ENCODE data around the gene DGKD. TPM values are rescaled to one million over a fixed set of nuclear protein-coding genes. Genes with fewer than 3 reads are reported as not detected.
A peak's percentile ranks its signal among the peaks of the same experiment; 100 is the strongest.

Gene DGKD
- total and polyA plus RNA-seq, 7 donors = 59.4 to 365 (median 173) TPM

GRCh38 chr2:233469261-233470010 is 115.1 kb downstream of the DGKD start:
- Histone ChIP-seq H3K36me3 (ENCODE audit: insufficient read depth in 1 of 2, low read depth in 1 of 2) (peaks cover 10 to 96% of the 10 kb centered on the region in 2 donors), H3K27me3 (ENCODE audit: insufficient read depth in 3 of 3, low read length in 2 of 3) (no peaks in the 10 kb centered on the region), H3K4me3 (no peak overlapping the region), H3K9me3 (no peaks in the 10 kb centered on the region), H3K27ac (peak overlapping the region; percentile 76), H3K4me1 (peaks cover 8% of the 10 kb centered on the region)
- intact Hi-C loops (cut with DNase I) = no loop called here
- ATAC-seq (peak; percentile 27 to 53 (median 44)), DNase-seq (peak; percentile 61 to 81)
- TF ChIP-seq, protein P1, sequence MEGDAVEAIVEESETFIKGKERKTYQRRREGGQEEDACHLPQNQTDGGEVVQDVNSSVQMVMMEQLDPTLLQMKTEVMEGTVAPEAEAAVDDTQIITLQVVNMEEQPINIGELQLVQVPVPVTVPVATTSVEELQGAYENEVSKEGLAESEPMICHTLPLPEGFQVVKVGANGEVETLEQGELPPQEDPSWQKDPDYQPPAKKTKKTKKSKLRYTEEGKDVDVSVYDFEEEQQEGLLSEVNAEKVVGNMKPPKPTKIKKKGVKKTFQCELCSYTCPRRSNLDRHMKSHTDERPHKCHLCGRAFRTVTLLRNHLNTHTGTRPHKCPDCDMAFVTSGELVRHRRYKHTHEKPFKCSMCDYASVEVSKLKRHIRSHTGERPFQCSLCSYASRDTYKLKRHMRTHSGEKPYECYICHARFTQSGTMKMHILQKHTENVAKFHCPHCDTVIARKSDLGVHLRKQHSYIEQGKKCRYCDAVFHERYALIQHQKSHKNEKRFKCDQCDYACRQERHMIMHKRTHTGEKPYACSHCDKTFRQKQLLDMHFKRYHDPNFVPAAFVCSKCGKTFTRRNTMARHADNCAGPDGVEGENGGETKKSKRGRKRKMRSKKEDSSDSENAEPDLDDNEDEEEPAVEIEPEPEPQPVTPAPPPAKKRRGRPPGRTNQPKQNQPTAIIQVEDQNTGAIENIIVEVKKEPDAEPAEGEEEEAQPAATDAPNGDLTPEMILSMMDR (IDR thresholded peaks at IDR 0.05) = no peak
- WGBS, 3 donors = 53 to 63% (median 55%) methylated on average over 32 of the region's 32 CpGs

- ATAC-seq (peak; percentile 11 to 26 (median 14)), DNase-seq (peak; percentile 58 to 81)
- no peak overlapping the region for H3K4me3 ChIP-seq
- intact Hi-C loops (cut with DNase I) = no loop called here
- H3K9me3 ChIP-seq = no peaks in the 10 kb centered on the region
- peak overlapping the region; percentile 76 for H3K27ac ChIP-seq
- H3K36me3 ChIP-seq (ENCODE audit: insufficient read depth in 1 of 2, low read depth in 1 of 2) = peaks cover 10 to 94% of the 10 kb centered on the region in 2 donors
- H3K27me3 ChIP-seq (ENCODE audit: insufficient read depth in 3 of 3, low read length in 2 of 3) = no peaks in the 10 kb centered on the region
- peaks cover 8% of the 10 kb centered on the region for H3K4me1 ChIP-seq
- 54 to 68% (median 54%) methylated on average over 19 to 20 of the region's 20 CpGs for WGBS, 3 donors
- TF ChIP-seq, protein P1 (IDR thresholded peaks at IDR 0.05) = no peak
Measured at GRCh38 chr2:233470011-233470687, 115.9 kb downstream of the DGKD start.

- DNase-seq = peak in 1 of 2 donors; percentile 46
- TF ChIP-seq, protein P1 (IDR thresholded peaks at IDR 0.05) = no peak
- H3K4me1 ChIP-seq = peaks cover 8% of the 10 kb centered on the region
- no peaks in the 10 kb centered on the region for H3K9me3 ChIP-seq
- H3K36me3 ChIP-seq (ENCODE audit: insufficient read depth in 1 of 2, low read depth in 1 of 2) = peaks cover 10 to 94% of the 10 kb centered on the region in 2 donors
- intact Hi-C loops (cut with DNase I) = no loop called here
- no peaks in the 10 kb centered on the region for H3K27me3 ChIP-seq (ENCODE audit: insufficient read depth in 3 of 3, low read length in 2 of 3)
- no peak overlapping the region for H3K4me3 ChIP-seq
- no peak for ATAC-seq
- H3K27ac ChIP-seq = no peak overlapping the region
- 85 to 90% (median 88%) methylated on average over 14 of the region's 14 CpGs for WGBS, 3 donors
Measured at GRCh38 chr2:233470839-233471238, 116.5 kb downstream of the DGKD start.

DNA sequence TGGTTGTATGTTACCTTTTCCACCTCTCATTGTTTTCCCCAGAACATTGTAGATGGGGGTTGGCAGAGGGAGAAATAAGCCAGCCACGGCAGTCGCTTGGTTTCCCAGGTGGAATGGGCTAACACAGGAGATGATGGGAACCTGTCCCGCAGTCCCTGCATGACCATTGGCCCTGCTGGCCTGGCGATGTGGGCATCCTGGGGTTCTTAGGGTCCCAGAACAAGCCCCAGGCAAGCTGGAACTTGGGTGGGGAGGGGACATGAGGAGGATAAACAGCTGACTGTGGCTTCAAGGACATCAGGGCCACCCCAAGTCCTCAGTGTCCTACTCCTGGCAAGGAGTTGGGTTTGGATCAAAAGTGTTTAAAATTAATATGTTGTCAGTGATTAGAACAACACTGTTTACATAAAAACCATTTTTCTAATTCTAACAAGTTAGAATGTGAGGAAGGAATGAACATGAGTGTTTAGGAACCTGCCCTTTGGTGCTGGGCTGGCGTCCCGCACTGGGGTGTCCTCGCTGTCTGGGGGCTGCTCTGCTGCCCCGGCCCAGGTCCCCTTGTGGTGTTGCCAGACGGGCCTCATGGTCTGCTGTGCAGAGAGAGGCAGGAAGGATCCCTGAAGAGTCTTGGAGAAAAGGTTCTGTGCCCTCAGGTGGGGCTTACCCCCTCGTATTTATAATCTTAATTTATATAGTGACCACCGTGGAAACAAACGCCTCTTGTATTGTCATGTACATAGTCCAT is 117.2 kb downstream of the DGKD start:
- Histone ChIP-seq H3K4me1 (peaks cover 8% of the 10 kb centered on the region), H3K36me3 (ENCODE audit: insufficient read depth in 1 of 2, low read depth in 1 of 2) (peaks cover 10 to 94% of the 10 kb centered on the region in 2 donors), H3K4me3 (no peak overlapping the region), H3K27ac (no peak overlapping the region), H3K27me3 (ENCODE audit: insufficient read depth in 3 of 3, low read length in 2 of 3) (no peaks in the 10 kb centered on the region), H3K9me3 (no peaks in the 10 kb centered on the region)
- TF ChIP-seq, protein P1 (IDR thresholded peaks at IDR 0.05) = no peak
- WGBS, 3 donors = 94 to 95% (median 94%) methylated on average over 12 of the region's 12 CpGs
- ATAC-seq = no peak
- intact Hi-C loops (cut with DNase I) = no loop called here
- DNase-seq = peak in 1 of 2 donors; percentile 36
